HG02588 (cell line): ENCODE data around the gene LIG3.
"Not testable (repeated sequence)": the region's sequence is repeated elsewhere in the genome, so short reads cannot be mapped to it uniquely, and the experiment has no call there.

ENCODE experiments used
- ATAC-seq: cut with Tn5 transposase; IDR thresholded peaks from one replicate; pipeline ENCODE4 v1.9.1; 2021; ENCODE audit warnings: mild to moderate bottlenecking, moderate library complexity; ENCODE audit not compliant: unreplicated experiment

LIG3 gene

DNA sequence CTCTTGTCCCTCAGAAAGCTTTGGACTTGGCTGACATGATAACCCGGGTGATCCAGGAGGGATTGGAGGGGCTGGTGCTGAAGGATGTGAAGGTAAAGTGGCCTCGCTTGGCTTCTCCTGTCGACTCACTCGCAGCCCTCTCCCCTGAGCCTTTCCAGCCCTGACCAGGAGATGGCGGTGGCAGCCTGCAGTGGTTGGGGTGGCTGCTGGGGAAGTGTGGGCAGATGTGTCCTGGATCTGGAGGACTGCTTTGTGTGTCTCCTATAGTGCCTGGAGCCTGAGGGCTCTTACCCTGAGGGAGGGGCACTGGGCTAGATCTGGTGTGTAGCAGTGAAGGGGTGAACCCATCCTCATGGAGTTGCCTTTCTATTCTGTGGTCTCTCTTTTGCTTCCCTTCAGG lies 17.9 kb downstream of the LIG3 start:
- ATAC-seq, result no peak

- no peak for ATAC-seq
Observed at GRCh38 chr17:34999456-34999855, 19.1 kb downstream of the LIG3 start.

DNA sequence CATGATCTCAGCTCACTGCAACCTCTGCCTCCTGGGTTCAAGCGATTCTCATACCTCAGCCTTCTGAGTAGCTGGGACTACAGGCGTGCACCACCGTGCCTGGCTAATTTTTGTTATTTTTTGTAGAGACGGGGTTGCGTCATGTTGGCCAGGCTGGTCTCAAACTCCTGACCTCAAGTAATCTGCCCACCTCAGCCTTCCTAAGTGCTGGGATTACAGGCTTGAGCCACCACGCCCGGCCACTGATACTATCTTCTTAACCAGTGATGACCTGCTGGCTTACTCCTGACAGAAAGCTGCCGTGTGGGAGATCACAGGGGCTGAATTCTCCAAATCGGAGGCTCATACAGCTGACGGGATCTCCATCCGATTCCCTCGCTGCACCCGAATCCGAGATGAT lies 20.7 kb downstream of the LIG3 start:
- ATAC-seq, result not testable (repeated sequence)

- no peak for ATAC-seq
Observed at GRCh38 chr17:35001549-35001948, 21.2 kb downstream of the LIG3 start.

DNA sequence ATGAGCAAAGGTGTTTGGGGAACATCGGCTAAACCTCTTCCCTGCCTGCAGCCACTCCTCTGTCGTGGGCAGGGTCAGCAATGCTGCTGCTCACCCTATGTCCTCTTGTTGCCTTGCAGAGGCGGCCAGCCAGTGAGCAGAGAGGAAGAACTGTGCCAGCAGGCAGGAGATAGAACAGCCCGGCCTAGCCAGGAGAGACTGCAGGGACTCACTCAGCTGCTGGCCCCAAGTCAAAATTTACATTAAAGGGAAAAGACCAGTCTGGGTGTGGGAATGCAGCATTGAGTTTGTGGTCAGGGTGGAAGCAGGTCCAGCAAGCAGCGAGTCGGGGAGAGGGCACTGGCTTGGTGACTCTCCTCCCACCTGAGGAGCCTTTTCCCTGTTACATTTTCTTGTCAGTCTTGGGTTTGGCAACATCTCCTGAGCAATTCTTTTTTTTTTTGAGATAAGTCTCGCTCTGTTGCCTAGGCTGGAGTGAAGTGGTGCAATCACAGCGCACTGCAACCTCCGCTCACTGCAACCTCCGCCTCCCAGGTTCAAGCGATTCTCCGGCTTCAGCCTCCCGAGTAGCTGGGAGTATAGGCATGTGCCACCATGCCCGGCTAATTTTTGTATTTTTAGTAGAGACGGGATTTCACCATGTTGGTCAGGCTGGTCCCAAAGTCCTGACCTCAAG lies 22.7 kb downstream of the LIG3 start:
- no peak for ATAC-seq

GRCh38 chr17:35003778-35004177 lies 23.5 kb downstream of the LIG3 start:
- ATAC-seq, result no peak

- no peak for ATAC-seq
Observed at GRCh38 chr17:35006345-35006744, 26.0 kb downstream of the LIG3 start.

GRCh38 chr17:35006961-35007360 lies 26.6 kb downstream of the LIG3 start:
- no peak for ATAC-seq

- no peak for ATAC-seq
Observed at GRCh38 chr17:35010093-35010492, 29.8 kb downstream of the LIG3 start.

DNA sequence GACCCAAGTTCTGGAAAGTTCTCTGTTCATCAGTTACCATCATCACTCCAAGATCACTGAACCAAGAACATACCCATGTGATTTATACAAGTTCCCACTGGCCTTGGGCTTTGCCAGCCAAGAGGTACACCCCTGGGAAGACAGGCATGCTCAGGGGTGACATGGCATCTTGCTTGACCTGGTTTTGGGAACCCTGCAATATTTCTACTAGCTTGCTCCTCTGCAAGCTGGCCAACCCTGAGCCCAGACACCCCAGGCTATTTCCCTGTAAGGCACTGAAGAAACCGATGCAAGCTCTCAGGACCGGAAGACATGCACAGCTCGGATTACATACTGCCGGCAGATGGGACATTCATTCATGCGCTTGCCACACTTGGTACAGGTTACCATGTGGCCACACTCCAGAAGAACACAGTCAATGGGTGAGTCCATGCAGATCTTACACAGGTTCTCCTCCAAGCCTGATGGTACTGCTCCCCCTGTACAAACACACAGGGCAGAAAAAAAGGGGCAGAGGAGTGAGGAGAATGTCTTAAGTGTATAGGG lies 31.4 kb downstream of the LIG3 start:
- ATAC-seq, result no peak

DNA sequence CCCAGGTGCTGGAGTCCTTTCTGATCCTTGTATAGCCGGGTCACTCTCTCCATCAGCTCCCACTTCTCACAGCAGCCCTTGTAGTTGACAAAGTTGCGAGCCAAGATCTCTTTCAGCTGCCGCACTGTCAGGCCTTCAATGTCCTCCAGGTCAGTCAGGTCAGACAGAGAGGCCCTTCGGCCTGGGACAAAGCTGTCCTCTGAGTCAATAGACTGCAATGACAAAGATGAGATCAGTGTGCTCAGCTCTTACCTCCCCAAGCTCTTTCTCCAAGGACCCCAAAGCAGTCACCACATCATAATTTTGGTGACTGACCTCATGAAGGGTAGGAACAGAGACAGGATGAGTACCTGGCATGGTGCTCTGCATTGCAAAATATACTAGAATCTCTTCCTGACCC lies 36.1 kb downstream of the LIG3 start:
- no peak for ATAC-seq

DNA sequence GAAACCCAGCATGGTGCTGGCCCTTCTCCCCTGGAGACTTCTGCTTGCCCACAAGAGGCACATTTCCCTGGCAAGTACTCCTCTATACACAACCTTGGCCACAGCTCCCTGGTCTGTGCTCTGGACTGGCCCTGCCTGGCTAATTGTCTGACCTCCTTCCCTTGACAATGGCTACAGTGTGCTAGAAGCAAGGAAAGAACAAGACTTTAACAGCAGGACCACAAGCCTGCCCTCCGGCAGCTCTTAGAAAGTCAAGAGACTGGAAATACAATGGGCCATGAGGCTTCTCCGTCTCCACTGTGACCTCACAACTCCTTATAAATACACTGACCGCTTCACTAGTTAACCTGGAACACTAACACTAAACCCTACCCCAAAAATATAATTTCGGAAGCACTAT lies 36.7 kb downstream of the LIG3 start:
- ATAC-seq, result no peak

- no peak for ATAC-seq
Observed at GRCh38 chr17:35018814-35019213, 38.5 kb downstream of the LIG3 start.

DNA sequence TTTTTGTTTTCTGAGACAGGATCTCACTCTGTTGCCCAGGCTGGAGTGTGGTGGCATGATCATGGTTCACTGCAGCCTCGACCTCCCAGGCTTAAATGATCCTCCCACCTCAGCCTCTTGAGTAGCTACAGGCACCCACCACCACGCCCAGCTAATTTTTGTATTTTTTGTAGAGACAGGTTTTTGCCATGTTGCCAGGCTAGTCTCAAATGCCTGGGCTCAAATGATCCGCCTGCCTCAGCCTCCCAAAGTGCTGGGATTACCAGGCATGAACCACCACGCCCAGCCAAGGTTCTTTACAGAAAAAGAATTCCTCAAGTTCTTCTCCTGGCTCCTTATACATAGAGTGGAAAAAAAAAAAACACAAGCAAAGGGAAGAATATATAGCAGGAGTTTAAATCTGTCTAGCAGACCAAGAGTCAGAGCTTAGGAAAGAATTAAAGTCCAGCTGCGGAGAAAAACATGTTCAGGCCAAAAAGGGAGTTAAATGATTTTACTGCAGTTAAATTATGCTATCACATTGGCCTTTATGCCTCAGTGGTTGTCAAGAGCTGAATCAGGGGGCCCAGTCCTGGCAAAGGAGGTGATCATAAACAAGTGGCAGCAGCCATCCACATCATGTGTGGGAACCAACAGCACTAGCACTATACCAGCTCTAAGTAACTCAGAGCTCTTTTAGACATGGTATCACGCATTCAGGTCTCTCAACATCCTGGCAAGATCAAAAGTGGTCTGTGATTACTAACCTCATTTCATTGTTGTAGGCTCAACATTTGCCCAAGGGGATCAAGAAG lies 39.3 kb downstream of the LIG3 start:
- ATAC-seq, result no peak

GRCh38 chr17:35021520-35022380 lies 41.4 kb downstream of the LIG3 start:
- no peak for ATAC-seq

DNA sequence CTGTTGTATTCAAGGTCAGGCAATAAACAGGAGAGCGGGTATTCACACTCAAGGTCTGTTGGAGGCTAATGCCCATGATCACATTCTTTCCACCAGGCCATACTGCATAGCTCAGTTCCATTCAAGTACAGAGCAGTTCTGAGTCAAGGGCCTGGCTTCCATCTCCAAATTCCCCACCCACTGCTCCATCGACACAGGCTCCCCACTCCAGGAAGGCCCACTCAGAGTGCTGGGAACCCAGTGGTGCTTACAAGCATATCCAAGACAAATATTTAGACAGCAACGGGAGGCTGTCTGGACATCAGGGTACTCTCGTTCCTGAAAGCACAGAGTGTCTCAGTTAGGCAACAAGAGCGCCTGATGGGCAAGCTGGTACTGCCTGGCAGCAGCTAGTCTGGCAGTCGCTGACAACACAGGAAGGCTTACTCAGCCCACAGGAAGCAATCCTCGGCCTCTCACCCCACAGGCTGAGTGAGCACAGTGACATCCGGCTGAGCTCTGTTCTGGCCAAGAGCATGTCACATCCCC lies 42.3 kb downstream of the LIG3 start:
- no peak for ATAC-seq

- no peak for ATAC-seq
Observed at GRCh38 chr17:35023538-35023937, 43.2 kb downstream of the LIG3 start.

- ATAC-seq, result no peak
Observed at GRCh38 chr17:35025541-35025940, 45.2 kb downstream of the LIG3 start.

DNA sequence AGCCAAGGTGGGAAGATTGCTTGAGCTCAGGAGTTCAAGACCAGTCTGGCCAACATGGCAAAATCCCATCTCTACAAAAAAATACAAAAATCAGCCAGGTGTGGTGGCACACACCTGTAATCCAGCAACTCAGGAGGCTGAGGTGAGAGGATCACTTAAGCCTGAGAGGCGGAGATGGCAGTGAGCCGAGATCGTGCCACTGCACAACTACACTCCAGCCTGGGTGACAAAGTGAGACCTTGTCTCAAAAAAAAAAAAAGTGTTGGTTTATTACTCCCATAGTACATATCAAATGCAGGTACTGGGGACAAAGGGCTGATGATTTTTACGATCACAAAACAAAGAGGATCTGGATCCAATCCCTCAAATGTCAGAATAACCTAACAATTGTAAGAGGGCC lies 47.8 kb downstream of the LIG3 start:
- not testable (repeated sequence) for ATAC-seq

- ATAC-seq, result no peak
Observed at GRCh38 chr17:35028531-35029262, 48.4 kb downstream of the LIG3 start.
